Type B pancreatic cell (in vitro differentiated cells): ENCODE data around the gene CREG2. TPM values are rescaled to one million over a fixed set of nuclear protein-coding genes. Genes with fewer than 3 reads are reported as not detected.

Experiments
- DNase-seq: peaks from one replicate; pipeline ENCODE4 v3.0.0; 2021; ENCODE audit warnings: mixed read lengths; ENCODE audit not compliant: unreplicated experiment; ENCODE audit errors: extremely low spot score
- H3K27ac Mint-ChIP-seq: 2 replicates; pipeline ENCODE4 v1.8.0; 2021; ENCODE audit warnings: mild to moderate bottlenecking, mixed read lengths
- H3K27me3 Mint-ChIP-seq: 2 replicates; pipeline ENCODE4 v1.8.0; 2021; ENCODE audit warnings: mixed read lengths
- H3K36me3 Mint-ChIP-seq: 2 replicates; pipeline ENCODE4 v1.8.0; 2021; ENCODE audit warnings: mixed read lengths
- H3K4me1 Mint-ChIP-seq: one replicate; pipeline ENCODE4 v1.8.0; 2021; ENCODE audit warnings: mixed read lengths; ENCODE audit not compliant: unreplicated experiment
- H3K4me3 Mint-ChIP-seq: 2 replicates; pipeline ENCODE4 v1.8.0; 2021; ENCODE audit warnings: mild to moderate bottlenecking, mixed read lengths
- H3K9me3 Mint-ChIP-seq: 2 replicates; pipeline ENCODE4 v1.8.0; 2021; ENCODE audit warnings: mixed read lengths
- CTCF ChIP-seq: fragments of 200-600 bp; sonication (generic); conservative IDR thresholded peaks from 2 replicates; pipeline ENCODE4 v1.5.0; 2021; ENCODE audit warnings: antibody characterized with exemption, mild to moderate bottlenecking
- total RNA-seq: library from RNA; stranded (reverse); gene quantifications from 2 replicates; pipeline ENCODE4 v1.2.1, GENCODE V29; 2021; ENCODE audit warnings: low replicate concordance

The CREG2 gene
- total RNA-seq, 1 donor from 2014 or later, result 1.9 TPM

- Mint-ChIP-seq H3K9me3 (no peaks in the 10 kb centered on the region), H3K36me3 (no peaks in the 10 kb centered on the region), H3K4me1 (no peaks in the 10 kb centered on the region), H3K27ac (no peak overlapping the region), H3K4me3 (no peak overlapping the region), H3K27me3 (peaks cover 55% of the 10 kb centered on the region)
- TF ChIP-seq CTCF, result no peak
- DNase-seq, result no peak
Measured at GRCh38 chr2:101382442-101382841, 4.9 kb downstream of the CREG2 start.

GRCh38 chr2:101380376-101380775 is 6.9 kb downstream of the CREG2 start:
- Mint-ChIP-seq H3K36me3 (no peaks in the 10 kb centered on the region), H3K4me1 (no peaks in the 10 kb centered on the region), H3K27ac (no peak overlapping the region), H3K4me3 (no peak overlapping the region), H3K9me3 (no peaks in the 10 kb centered on the region), H3K27me3 (peaks cover 41% of the 10 kb centered on the region)
- TF ChIP-seq CTCF, result no peak
- no peak for DNase-seq

GRCh38 chr2:101379091-101379490 is 8.2 kb downstream of the CREG2 start:
- no peak overlapping the region for H3K27ac Mint-ChIP-seq
- DNase-seq, result no peak
- peaks cover 30% of the 10 kb centered on the region for H3K27me3 Mint-ChIP-seq
- H3K9me3 Mint-ChIP-seq, result no peaks in the 10 kb centered on the region
- H3K4me3 Mint-ChIP-seq, result no peak overlapping the region
- no peak for TF ChIP-seq CTCF
- H3K36me3 Mint-ChIP-seq, result no peaks in the 10 kb centered on the region
- no peaks in the 10 kb centered on the region for H3K4me1 Mint-ChIP-seq

- Mint-ChIP-seq H3K9me3 (peaks cover 4% of the 10 kb centered on the region), H3K4me3 (no peak overlapping the region), H3K36me3 (no peaks in the 10 kb centered on the region), H3K27ac (no peak overlapping the region), H3K4me1 (no peaks in the 10 kb centered on the region), H3K27me3 (peaks cover 28% of the 10 kb centered on the region)
- no peak for TF ChIP-seq CTCF
- no peak for DNase-seq
Measured at GRCh38 chr2:101375653-101376052, 11.7 kb downstream of the CREG2 start.

DNA sequence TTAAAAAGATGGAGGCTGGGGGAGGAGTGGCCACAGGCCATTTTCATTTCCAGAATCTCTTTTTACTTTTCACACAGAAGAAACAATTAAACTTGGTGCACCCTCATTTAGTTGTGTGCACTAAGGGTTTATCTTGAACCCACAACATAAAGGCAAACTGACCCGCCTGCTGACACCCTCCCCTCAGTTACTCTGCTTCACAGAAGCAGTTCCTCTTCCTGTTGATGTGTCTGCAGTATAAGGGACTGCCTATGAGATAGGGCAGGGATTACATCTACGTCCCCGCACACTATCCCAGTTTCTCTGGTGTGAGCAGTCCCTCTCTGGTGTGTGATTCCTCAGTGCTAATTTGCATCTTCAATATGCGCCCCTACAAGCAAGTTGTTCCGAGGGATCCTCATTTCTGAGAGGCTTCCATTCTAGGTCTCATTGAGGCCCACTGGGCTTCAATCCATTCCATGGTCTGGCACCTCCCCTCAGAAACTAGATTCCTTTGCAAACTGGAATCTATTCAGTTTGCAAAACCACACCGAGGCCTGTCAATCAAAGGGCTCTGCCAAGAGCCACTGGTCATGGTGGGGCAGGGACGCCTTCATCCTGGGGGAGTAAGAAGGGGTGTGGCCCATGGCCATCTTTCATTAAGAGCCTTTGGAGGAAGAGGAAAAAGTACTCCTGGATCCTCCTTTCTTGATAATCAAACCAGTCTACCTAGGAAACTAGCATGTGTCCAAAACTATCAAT is 12.3 kb downstream of the CREG2 start:
- no peak overlapping the region for H3K27ac Mint-ChIP-seq
- no peak for TF ChIP-seq CTCF
- H3K4me1 Mint-ChIP-seq, result no peaks in the 10 kb centered on the region

More for the DNA sequence above, 12.3 kb downstream of the CREG2 start:
- peaks cover 28% of the 10 kb centered on the region for H3K27me3 Mint-ChIP-seq
- peaks cover 4% of the 10 kb centered on the region for H3K9me3 Mint-ChIP-seq
- no peak overlapping the region for H3K4me3 Mint-ChIP-seq
- no peak for DNase-seq
- H3K36me3 Mint-ChIP-seq, result no peaks in the 10 kb centered on the region
